Right atrium auricular region (tissue), 2 donors: ENCODE data around the gene TUSC2. TPM values are rescaled to one million over a fixed set of nuclear protein-coding genes. Genes with fewer than 3 reads are reported as not detected.
A peak's percentile ranks its signal among the peaks of the same experiment; 100 is the strongest.

Source experiments
- DNase-seq: peaks from one replicate; pipeline ENCODE4 v3.0.0-alpha.2; 2019; ENCODE audit warnings: low spot score
- H3K27ac ChIP-seq, 2 donors: fragments of 200-600 bp; sonication (generic); 1 replicate in 1 of 2; 2 replicates in 1 of 2; pipeline ENCODE4 v1.5.1; 2016 to 2019
- H3K27me3 ChIP-seq, 2 donors: fragments of 200-600 bp; sonication (generic); one replicate each; pipeline versions ENCODE4 v1.5.1 to v1.6.0; 2017 to 2019
- H3K36me3 ChIP-seq: fragments of 200-600 bp; sonication (generic); one replicate; pipeline ENCODE4 v1.5.1; 2016
- H3K4me1 ChIP-seq, 2 donors: fragments of 200-600 bp; sonication (generic); one replicate each; pipeline versions ENCODE4 v1.5.1 to v1.6.0; 2017 to 2019
- H3K4me3 ChIP-seq, 2 donors: fragments of 200-600 bp; sonication (generic); 1 replicate in 1 of 2; 2 replicates in 1 of 2; pipeline ENCODE4 v1.5.1; 2017 to 2019; ENCODE audit warnings: mild to moderate bottlenecking in 1 of 2, moderate library complexity in 1 of 2
- H3K9me3 ChIP-seq, 2 donors: fragments of 200-600 bp; sonication (generic); one replicate each; pipeline ENCODE4 v1.5.1; 2019
- CTCF ChIP-seq, 2 donors: fragments of 200-600 bp; sonication (generic); IDR thresholded peaks; one replicate each; pipeline ENCODE4 v1.5.1; 2019; ENCODE audit warnings: antibody characterized with exemption in 2 of 2
- total RNA-seq, 2 donors: library from RNA; depleted of rRNA; stranded (reverse); fragments of >200 nt; gene quantifications; one replicate each; pipeline ENCODE4 v1.1.0, GENCODE V29; 2016

Gene TUSC2
- total RNA-seq, 2 donors from 2014 or later, result 23.4 to 29.6 TPM

- no peak for DNase-seq
- H3K4me3 ChIP-seq, result no peak overlapping the region
- H3K9me3 ChIP-seq, result no peaks in the 10 kb centered on the region
- no peak overlapping the region for H3K27ac ChIP-seq
- H3K36me3 ChIP-seq, result peaks cover 39% of the 10 kb centered on the region
- H3K4me1 ChIP-seq, result peaks cover 0 to 73% of the 10 kb centered on the region in 2 donors
- no peak for TF ChIP-seq CTCF (IDR thresholded peaks at IDR 0.05)
- H3K27me3 ChIP-seq, result no peaks in the 10 kb centered on the region
Observed at GRCh38 chr3:50352781-50353180, 24.8 kb upstream of the TUSC2 start.

- peaks cover 39% of the 10 kb centered on the region for H3K36me3 ChIP-seq
- no peak for DNase-seq
- H3K4me3 ChIP-seq, result peak overlapping the region; percentile 71 to 72
- no peaks in the 10 kb centered on the region for H3K9me3 ChIP-seq
- H3K27ac ChIP-seq, result peak overlapping the region; percentile 86 to 88
- no peak for TF ChIP-seq CTCF (IDR thresholded peaks at IDR 0.05)
- no peaks in the 10 kb centered on the region for H3K27me3 ChIP-seq
- H3K4me1 ChIP-seq, result peaks cover 0 to 58% of the 10 kb centered on the region in 2 donors
Observed at GRCh38 chr3:50351323-50351697, 23.3 kb upstream of the TUSC2 start.

DNA sequence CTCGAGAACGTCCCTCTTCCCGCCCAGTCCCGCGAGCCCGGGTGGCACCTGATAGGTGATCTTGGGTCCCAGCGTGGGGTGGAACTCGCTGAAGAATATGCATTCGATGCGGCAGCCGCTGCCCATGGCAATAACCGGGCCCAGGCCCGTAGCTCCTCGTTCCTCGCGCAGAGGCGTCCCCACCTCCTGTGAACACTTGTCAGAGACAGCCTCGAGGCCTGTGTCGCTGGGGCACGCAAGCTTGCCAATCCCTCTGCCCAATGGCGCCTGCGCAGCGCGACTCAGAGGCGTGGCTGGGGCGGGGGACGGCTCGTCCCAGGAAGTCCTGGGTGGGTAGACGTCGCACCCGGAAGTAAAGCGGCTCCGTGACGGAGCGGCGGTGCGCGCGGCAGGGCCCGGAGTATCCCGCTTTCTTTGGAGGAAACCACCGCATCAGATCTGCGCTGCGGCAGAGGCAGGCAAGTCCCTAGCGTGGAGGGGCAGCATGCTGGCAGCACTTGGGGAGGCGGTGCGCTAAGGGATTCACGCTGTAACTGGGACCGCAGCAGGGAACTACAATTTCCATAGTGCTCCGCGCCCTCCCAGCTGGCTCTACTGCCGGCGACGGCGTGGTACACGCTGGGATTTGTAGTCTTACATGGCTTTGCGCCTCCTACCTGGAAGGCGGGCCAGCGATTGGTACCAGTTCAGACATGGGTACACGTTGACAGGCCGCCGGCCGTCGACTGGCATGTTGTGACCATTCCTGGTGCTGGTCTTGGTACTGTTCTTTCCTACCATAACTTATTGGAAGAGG is 22.7 kb upstream of the TUSC2 start, which contains the start of the genes CYB561D2 and NPRL2:
CYB561D2 (plus strand) TSS at position 336 of the 796 bp plus-strand sequence. CDS start 572 bp downstream, outside the sequence.
NPRL2 (minus strand) TSS at position 249 of the 796 bp plus-strand sequence; CDS start at position 126, 123 bp downstream.
- no peaks in the 10 kb centered on the region for H3K27me3 ChIP-seq
- peak; percentile 97 for DNase-seq
- no peaks in the 10 kb centered on the region for H3K9me3 ChIP-seq
- peaks cover 0 to 56% of the 10 kb centered on the region in 2 donors for H3K4me1 ChIP-seq
- peak within 1 kb of the TSS; percentile 86 to 88 for H3K27ac ChIP-seq
- H3K36me3 ChIP-seq, result peaks cover 39% of the 10 kb centered on the region
- peak within 1 kb of the TSS; percentile 71 to 72 for H3K4me3 ChIP-seq
- peak in 1 of 2 donors; percentile 5 for TF ChIP-seq CTCF (IDR thresholded peaks at IDR 0.05)

DNA sequence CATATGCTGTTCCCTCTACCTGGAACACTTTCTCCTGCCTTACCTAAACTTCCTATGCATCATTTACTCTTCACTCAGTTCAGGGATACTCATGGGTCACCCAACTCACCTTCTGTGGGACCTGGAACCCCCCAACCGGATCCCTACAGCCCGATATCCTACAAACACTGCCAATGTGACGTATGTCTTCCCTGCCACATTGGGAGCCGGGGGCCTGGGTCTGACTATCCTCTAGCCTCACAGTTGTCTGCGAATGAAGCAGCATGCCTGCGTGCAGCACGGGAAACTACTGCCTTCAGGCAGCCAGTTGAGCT is 22.1 kb upstream of the TUSC2 start:
- Histone ChIP-seq H3K4me1 (peaks cover 0 to 55% of the 10 kb centered on the region in 2 donors), H3K36me3 (peaks cover 35% of the 10 kb centered on the region), H3K9me3 (no peaks in the 10 kb centered on the region), H3K4me3 (peak overlapping the region; percentile 71 to 72), H3K27ac (peak overlapping the region; percentile 86 to 88), H3K27me3 (no peaks in the 10 kb centered on the region)
- TF ChIP-seq CTCF (IDR thresholded peaks at IDR 0.05), result no peak
- DNase-seq, result no peak

- H3K27me3 ChIP-seq, result no peaks in the 10 kb centered on the region
- H3K4me3 ChIP-seq, result no peak overlapping the region
- H3K27ac ChIP-seq, result no peak overlapping the region
- H3K9me3 ChIP-seq, result no peaks in the 10 kb centered on the region
- H3K4me1 ChIP-seq, result peaks cover 0 to 40% of the 10 kb centered on the region in 2 donors
- TF ChIP-seq CTCF (IDR thresholded peaks at IDR 0.05), result peak; percentile 43 to 62
- DNase-seq, result peak; percentile 72
- H3K36me3 ChIP-seq, result peaks cover 12% of the 10 kb centered on the region
Observed at GRCh38 chr3:50347187-50347813, 19.3 kb upstream of the TUSC2 start.
